WTC11 (cell line): Measurements from ENCODE around the gene EIF2S1. TPM values are rescaled to one million over a fixed set of nuclear protein-coding genes. Genes with fewer than 3 reads are reported as not detected.
A peak's percentile ranks its signal among the peaks of the same experiment; 100 is the strongest.

Experiments used
- ATAC-seq: fragments of 200-7000 bp; cut with Tn5 transposase; 2 replicates; pipeline ENCODE4 v1.10.0; 2021; ENCODE audit warnings: mild to moderate bottlenecking, moderate library complexity
- CTCF ChIA-PET: fragments of 300-600 bp; sonication (Branson Sonifier 250); formaldehyde crosslinking; loops from one replicate; lab custom pipeline; 2021; ENCODE audit warnings: antibody characterized with exemption; lab: Charles Lee
- POLR2A ChIA-PET: fragments of 350-600 bp; sonication (Branson Sonifier 250); formaldehyde crosslinking; loops from one replicate; lab custom pipeline; 2021; ENCODE audit warnings: antibody characterized with exemption; lab: Charles Lee
- DNase-seq: peaks from one replicate; pipeline ENCODE4 v3.0.0; 2021; ENCODE audit warnings: low spot score
- H3K27ac Mint-ChIP-seq: 2 replicates; pipeline ENCODE4 v1.8.0; 2021; ENCODE audit warnings: mixed read lengths
- H3K27me3 Mint-ChIP-seq: 2 replicates; pipeline ENCODE4 v1.8.0; 2021; ENCODE audit warnings: low read depth, mild to moderate bottlenecking, moderate library complexity, mixed read lengths
- H3K36me3 Mint-ChIP-seq: 2 replicates; pipeline ENCODE4 v1.8.0; 2021; ENCODE audit warnings: mixed read lengths
- H3K4me1 Mint-ChIP-seq: 2 replicates; pipeline ENCODE4 v1.8.0; 2022; ENCODE audit warnings: mixed read lengths
- H3K4me3 Mint-ChIP-seq: 2 replicates; pipeline ENCODE4 v1.8.0; 2021; ENCODE audit warnings: mild to moderate bottlenecking, moderate library complexity, mixed read lengths
- H3K9me3 Mint-ChIP-seq: 2 replicates; pipeline ENCODE4 v1.8.0; 2021; ENCODE audit warnings: mixed read lengths
- ATF1 ChIP-seq: sonication (generic); formaldehyde crosslinking; IDR thresholded peaks from 2 replicates; pipeline ENCODE4 v1.8.1; 2023; ENCODE audit warnings: mild to moderate bottlenecking, moderate library complexity, missing genetic modification reagents
- CREB1 ChIP-seq: sonication (generic); formaldehyde crosslinking; IDR thresholded peaks from 2 replicates; pipeline ENCODE4 v1.8.0; 2023; ENCODE audit warnings: mild to moderate bottlenecking, missing genetic modification reagents
- EMX1 ChIP-seq: fragments of 250-450 bp; sonication (Bioruptor Pico); IDR thresholded peaks from 2 replicates; pipeline ENCODE4 v1.8.0; 2021; ENCODE audit warnings: mild to moderate bottlenecking
- GABPB1 ChIP-seq: sonication (generic); formaldehyde crosslinking; IDR thresholded peaks from 2 replicates; pipeline ENCODE4 v1.8.1; 2023; ENCODE audit warnings: mild to moderate bottlenecking, missing genetic modification reagents
- GTF2I ChIP-seq: fragments of 250-450 bp; sonication (Bioruptor Pico); conservative IDR thresholded peaks from 2 replicates; pipeline ENCODE4 v1.4.0; 2021; ENCODE audit warnings: mild to moderate bottlenecking
- NFATC4 ChIP-seq: fragments of 250-450 bp; sonication (Bioruptor Pico); IDR thresholded peaks from 2 replicates; pipeline ENCODE4 v1.9.0; 2021; ENCODE audit warnings: mild to moderate bottlenecking
- NFYB ChIP-seq: sonication (generic); formaldehyde crosslinking; conservative IDR thresholded peaks from 2 replicates; pipeline ENCODE4 v1.8.0; 2022; ENCODE audit warnings: low read depth, missing genetic modification reagents
- RORB ChIP-seq: fragments of 250-450 bp; sonication (Bioruptor Pico); IDR thresholded peaks from 2 replicates; pipeline ENCODE4 v1.9.0; 2021; ENCODE audit warnings: mild to moderate bottlenecking
- TP53 ChIP-seq: sonication (generic); formaldehyde crosslinking; IDR thresholded peaks from 2 replicates; pipeline ENCODE4 v1.8.1; 2023; ENCODE audit warnings: mild to moderate bottlenecking, missing genetic modification reagents
- ZBTB21 ChIP-seq: sonication (generic); formaldehyde crosslinking; IDR thresholded peaks from 2 replicates; pipeline ENCODE4 v1.8.1; 2023; ENCODE audit warnings: mild to moderate bottlenecking, missing genetic modification reagents, borderline replicate concordance
- ZNF138 ChIP-seq: sonication (generic); formaldehyde crosslinking; conservative IDR thresholded peaks from 2 replicates; pipeline ENCODE4 v1.8.1; 2022; ENCODE audit warnings: mild to moderate bottlenecking, moderate library complexity, missing genetic modification reagents
- ZNF219 ChIP-seq: sonication (generic); formaldehyde crosslinking; IDR thresholded peaks from 2 replicates; pipeline ENCODE4 v1.8.0; 2023; ENCODE audit warnings: missing genetic modification reagents, mild to moderate bottlenecking, borderline replicate concordance
- ZNF263 ChIP-seq: sonication (generic); formaldehyde crosslinking; IDR thresholded peaks from 2 replicates; pipeline ENCODE4 v1.8.1; 2022; ENCODE audit warnings: low read depth, mild to moderate bottlenecking, moderate library complexity, missing genetic modification reagents
- ZNF396 ChIP-seq: fragments of 250-450 bp; sonication (Bioruptor Pico); IDR thresholded peaks from 2 replicates; pipeline ENCODE4 v1.8.0; 2021; ENCODE audit warnings: mild to moderate bottlenecking, moderate library complexity, borderline replicate concordance
- total RNA-seq: library from RNA; stranded (reverse); gene quantifications from 3 replicates; pipeline ENCODE4 v1.2.3, GENCODE V29; 2021
- TF ChIP-seq, protein P1 (sequence below): fragments of 250-450 bp; sonication (Bioruptor Pico); conservative IDR thresholded peaks from 2 replicates; pipeline ENCODE4 v1.9.0; 2021; ENCODE audit warnings: mild to moderate bottlenecking
- TF ChIP-seq, protein P2 (sequence below): sonication (generic); formaldehyde crosslinking; IDR thresholded peaks from 2 replicates; pipeline ENCODE4 v1.8.0; 2022; ENCODE audit warnings: mild to moderate bottlenecking, missing genetic modification reagents
- TF ChIP-seq, protein P3 (sequence below): sonication (generic); formaldehyde crosslinking; IDR thresholded peaks from 2 replicates; pipeline ENCODE4 v1.8.1; 2023; ENCODE audit warnings: mild to moderate bottlenecking, missing genetic modification reagents, borderline replicate concordance
- TF ChIP-seq, protein P4 (sequence below): sonication (generic); formaldehyde crosslinking; IDR thresholded peaks from 2 replicates; pipeline ENCODE4 v1.8.1; 2023; ENCODE audit warnings: mild to moderate bottlenecking, moderate library complexity, missing genetic modification reagents
- TF ChIP-seq, protein P5 (sequence below): sonication (generic); formaldehyde crosslinking; IDR thresholded peaks from 2 replicates; pipeline ENCODE4 v1.8.0; 2022; ENCODE audit warnings: mild to moderate bottlenecking, missing genetic modification reagents

The EIF2S1 gene
- total RNA-seq, 1 experiment from 2014 or later, result 137 TPM

DNA sequence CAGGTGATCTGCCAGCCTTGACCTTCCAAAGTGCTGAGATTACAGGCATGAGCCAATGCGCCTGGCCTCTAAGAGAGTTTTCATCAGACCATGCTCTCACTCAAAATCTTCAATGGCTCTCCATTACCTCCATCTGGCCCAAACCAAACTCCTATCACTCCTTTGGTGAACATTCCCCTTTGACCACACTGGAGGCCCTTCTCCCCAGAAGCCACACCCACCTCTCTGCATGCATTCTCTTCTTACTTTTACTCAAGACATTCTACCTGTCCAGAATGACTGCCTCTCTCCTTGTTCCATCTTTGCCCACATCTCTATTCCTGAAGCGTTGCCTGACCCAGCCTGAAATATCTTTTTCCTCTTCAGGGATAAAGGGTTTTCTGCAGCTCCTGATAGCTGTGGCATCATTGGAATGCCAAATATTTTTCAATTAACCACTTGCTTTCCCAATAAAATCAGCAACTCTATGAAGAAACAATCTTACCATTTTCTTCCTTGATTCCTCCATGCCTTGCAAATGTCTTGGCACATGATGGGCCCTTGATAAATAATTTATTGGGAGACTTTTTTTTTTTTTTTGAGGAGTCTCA, 36.3 kb downstream of the EIF2S1 start:
- CTCF ChIA-PET, result interaction anchor here (0.6 to 1.4 kb wide), 4 partner anchors 24 to 299 kb away, joined by 3 to 4 read pairs (median 3); no protein-coding TSS in a partner anchor
- H3K4me1 Mint-ChIP-seq, result peaks cover 6% of the 10 kb centered on the region
- H3K36me3 Mint-ChIP-seq, result no peaks in the 10 kb centered on the region
- H3K27me3 Mint-ChIP-seq, result no peaks in the 10 kb centered on the region
- POLR2A ChIA-PET, result no interaction called here
- DNase-seq (no peak), ATAC-seq (peak; percentile 30; the same call in 1 of the 2 replicates)
- H3K9me3 Mint-ChIP-seq, result no peaks in the 10 kb centered on the region
- TF ChIP-seq, protein P1, sequence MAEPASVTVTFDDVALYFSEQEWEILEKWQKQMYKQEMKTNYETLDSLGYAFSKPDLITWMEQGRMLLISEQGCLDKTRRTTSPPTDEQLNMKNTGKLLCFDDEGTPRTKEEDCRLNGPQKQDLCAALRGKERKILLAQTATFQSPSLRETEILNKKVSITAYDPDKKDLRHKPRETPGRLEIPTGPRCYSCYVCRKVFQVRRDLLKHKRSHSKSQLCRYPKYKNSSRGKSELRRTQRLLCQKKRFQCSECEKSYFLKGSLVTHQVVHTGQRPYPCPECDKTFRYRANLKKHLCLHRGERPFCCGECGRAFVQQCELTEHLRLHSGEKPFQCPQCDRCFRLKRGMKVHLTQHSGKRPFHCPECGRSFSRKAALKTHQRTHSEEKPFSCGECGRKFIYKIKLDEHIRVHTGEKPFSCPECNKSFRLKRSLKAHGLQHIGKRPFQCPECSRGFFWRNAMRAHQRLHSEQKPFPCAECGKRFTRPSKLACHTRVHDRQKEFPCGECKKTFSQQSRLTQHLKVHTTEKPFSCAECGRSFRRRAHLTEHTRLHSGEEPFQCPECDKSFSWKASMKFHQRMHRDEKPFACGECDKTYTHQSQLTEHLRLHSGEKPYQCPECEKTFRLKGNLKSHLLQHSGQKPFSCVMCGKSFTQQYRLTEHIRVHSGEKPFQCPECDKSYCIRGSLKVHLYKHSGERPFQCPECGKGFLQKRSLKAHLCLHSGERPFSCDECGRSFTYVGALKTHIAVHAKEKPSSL, result no peak
- TF ChIP-seq ATF1 (CRISPR knock-in tag) (no peak), ZNF396 (CRISPR knock-in tag) (no peak), TP53 (no peak), ZNF138 (CRISPR knock-in tag) (no peak), ZNF263 (CRISPR knock-in tag) (no peak), EMX1 (CRISPR knock-in tag) (no peak), ZNF219 (no peak), GABPB1 (CRISPR knock-in tag) (no peak), NFYB (CRISPR knock-in tag) (no peak), ZBTB21 (CRISPR knock-in tag) (no peak), CREB1 (CRISPR knock-in tag) (no peak), RORB (CRISPR knock-in tag) (no peak), GTF2I (CRISPR knock-in tag) (no peak), NFATC4 (CRISPR knock-in tag) (no peak)
- TF ChIP-seq, protein P2, sequence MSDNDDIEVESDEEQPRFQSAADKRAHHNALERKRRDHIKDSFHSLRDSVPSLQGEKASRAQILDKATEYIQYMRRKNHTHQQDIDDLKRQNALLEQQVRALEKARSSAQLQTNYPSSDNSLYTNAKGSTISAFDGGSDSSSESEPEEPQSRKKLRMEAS, result no peak
- TF ChIP-seq, protein P3, sequence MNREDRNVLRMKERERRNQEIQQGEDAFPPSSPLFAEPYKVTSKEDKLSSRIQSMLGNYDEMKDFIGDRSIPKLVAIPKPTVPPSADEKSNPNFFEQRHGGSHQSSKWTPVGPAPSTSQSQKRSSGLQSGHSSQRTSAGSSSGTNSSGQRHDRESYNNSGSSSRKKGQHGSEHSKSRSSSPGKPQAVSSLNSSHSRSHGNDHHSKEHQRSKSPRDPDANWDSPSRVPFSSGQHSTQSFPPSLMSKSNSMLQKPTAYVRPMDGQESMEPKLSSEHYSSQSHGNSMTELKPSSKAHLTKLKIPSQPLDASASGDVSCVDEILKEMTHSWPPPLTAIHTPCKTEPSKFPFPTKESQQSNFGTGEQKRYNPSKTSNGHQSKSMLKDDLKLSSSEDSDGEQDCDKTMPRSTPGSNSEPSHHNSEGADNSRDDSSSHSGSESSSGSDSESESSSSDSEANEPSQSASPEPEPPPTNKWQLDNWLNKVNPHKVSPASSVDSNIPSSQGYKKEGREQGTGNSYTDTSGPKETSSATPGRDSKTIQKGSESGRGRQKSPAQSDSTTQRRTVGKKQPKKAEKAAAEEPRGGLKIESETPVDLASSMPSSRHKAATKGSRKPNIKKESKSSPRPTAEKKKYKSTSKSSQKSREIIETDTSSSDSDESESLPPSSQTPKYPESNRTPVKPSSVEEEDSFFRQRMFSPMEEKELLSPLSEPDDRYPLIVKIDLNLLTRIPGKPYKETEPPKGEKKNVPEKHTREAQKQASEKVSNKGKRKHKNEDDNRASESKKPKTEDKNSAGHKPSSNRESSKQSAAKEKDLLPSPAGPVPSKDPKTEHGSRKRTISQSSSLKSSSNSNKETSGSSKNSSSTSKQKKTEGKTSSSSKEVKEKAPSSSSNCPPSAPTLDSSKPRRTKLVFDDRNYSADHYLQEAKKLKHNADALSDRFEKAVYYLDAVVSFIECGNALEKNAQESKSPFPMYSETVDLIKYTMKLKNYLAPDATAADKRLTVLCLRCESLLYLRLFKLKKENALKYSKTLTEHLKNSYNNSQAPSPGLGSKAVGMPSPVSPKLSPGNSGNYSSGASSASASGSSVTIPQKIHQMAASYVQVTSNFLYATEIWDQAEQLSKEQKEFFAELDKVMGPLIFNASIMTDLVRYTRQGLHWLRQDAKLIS, result no peak
- TF ChIP-seq, protein P4, sequence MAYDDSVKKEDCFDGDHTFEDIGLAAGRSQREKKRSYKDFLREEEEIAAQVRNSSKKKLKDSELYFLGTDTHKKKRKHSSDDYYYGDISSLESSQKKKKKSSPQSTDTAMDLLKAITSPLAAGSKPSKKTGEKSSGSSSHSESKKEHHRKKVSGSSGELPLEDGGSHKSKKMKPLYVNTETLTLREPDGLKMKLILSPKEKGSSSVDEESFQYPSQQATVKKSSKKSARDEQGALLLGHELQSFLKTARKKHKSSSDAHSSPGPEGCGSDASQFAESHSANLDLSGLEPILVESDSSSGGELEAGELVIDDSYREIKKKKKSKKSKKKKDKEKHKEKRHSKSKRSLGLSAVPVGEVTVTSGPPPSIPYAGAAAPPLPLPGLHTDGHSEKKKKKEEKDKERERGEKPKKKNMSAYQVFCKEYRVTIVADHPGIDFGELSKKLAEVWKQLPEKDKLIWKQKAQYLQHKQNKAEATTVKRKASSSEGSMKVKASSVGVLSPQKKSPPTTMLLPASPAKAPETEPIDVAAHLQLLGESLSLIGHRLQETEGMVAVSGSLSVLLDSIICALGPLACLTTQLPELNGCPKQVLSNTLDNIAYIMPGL (CRISPR knock-in tag), result no peak
- TF ChIP-seq, protein P5, sequence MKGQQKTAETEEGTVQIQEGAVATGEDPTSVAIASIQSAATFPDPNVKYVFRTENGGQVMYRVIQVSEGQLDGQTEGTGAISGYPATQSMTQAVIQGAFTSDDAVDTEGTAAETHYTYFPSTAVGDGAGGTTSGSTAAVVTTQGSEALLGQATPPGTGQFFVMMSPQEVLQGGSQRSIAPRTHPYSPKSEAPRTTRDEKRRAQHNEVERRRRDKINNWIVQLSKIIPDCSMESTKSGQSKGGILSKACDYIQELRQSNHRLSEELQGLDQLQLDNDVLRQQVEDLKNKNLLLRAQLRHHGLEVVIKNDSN (CRISPR knock-in tag), result no peak
- no peak overlapping the region for H3K4me3 Mint-ChIP-seq
- no peak overlapping the region for H3K27ac Mint-ChIP-seq
